Prostate gland (tissue), 2 donors: Measurements from ENCODE around the gene CD82. TPM values are rescaled to one million over a fixed set of nuclear protein-coding genes. Genes with fewer than 3 reads are reported as not detected.

Source experiments
- DNase-seq: peaks from one replicate; pipeline ENCODE4 v3.0.0-alpha.2; 2019; ENCODE audit warnings: low spot score
- H3K27ac ChIP-seq, 2 donors: fragments of 200-600 bp; sonication (generic); 2 replicates each; pipeline ENCODE4 v1.5.1; 2017 to 2019
- H3K27me3 ChIP-seq: fragments of 200-600 bp; sonication (generic); replicated peaks from 2 replicates; pipeline ENCODE4 v1.5.1; 2019; ENCODE audit not compliant: insufficient read depth
- H3K36me3 ChIP-seq, 2 donors: fragments of 200-600 bp; sonication (generic); 1 replicate in 1 of 2; 2 replicates in 1 of 2; pipeline versions ENCODE4 v1.5.1 to v1.8.1; 2017 to 2019
- H3K4me1 ChIP-seq: fragments of 200-600 bp; sonication (generic); replicated peaks from 2 replicates; pipeline ENCODE4 v1.5.1; 2019
- H3K4me3 ChIP-seq, 2 donors: fragments of 200-600 bp; sonication (generic); 2 replicates each; pipeline ENCODE4 v1.5.1; 2017 to 2019
- H3K9me3 ChIP-seq: fragments of 200-600 bp; sonication (generic); 2 replicates; pipeline ENCODE4 v1.5.1; 2017
- POLR2A ChIP-seq: fragments of 450-650 bp; IDR thresholded peaks from one replicate; pipeline ENCODE4 v1.6.1; 2016; ENCODE audit warnings: antibody characterized with exemption, mild to moderate bottlenecking
- POLR2AphosphoS5 ChIP-seq: sonication (generic); formaldehyde crosslinking; IDR thresholded peaks from one replicate; pipeline ENCODE4 v1.6.1; 2017; ENCODE audit warnings: antibody characterized with exemption
- WGBS: methylation state at CpG from one replicate; pipeline ENCODE4 v1.1.5; 2018; 5-methylcytosine and 5-hydroxymethylcytosine counted together
- intact Hi-C: fragments of 100-400 bp; cut with DNase I; formaldehyde crosslinking; loops from one replicate; pipeline ENCODE4 v1.14.2; 2022
- total RNA-seq, 2 donors: library from RNA; depleted of rRNA; stranded (reverse); fragments of >200 nt; gene quantifications; one replicate each; pipeline ENCODE4 v1.1.0, GENCODE V29; 2016
- TF ChIP-seq, protein P1 (sequence below), 4 experiments: fragments of 200-600 bp in 2 of 4; fragments of 450-650 bp in 2 of 4; sonication (generic) in 2 of 4; IDR thresholded peaks; 1 replicate in 3 of 4; 2 replicates in 1 of 4; pipeline ENCODE4 v1.5.1; 2016 to 2019; ENCODE audit warnings: antibody characterized with exemption in 4 of 4, mild to moderate bottlenecking in 2 of 4, moderate library complexity in 2 of 4

The CD82 gene
- total RNA-seq, 2 donors from 2014 or later: 35.1 to 54.6 TPM

DNA sequence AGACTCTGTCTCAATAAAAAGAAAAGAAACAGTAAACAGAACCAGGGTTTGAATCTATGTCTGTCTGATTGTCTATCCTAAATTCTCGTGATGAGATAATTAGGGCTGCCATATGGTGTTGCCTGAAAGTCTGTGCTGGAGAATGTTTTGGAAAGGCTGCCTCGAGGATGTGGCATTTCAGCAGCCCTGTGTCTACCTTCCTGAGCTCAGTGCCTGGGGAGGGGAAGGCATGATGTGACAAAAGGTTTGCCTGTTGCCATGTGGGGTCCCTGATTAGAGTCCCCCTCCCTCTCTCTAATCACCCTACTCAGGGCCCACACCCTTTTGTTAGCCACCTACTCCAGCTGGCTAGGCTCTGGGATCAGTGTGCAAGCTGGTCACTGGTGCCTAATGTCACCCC is 15.2 kb downstream of the CD82 start:
- Histone ChIP-seq H3K4me3 (no peak overlapping the region), H3K9me3 (no peaks in the 10 kb centered on the region), H3K27ac (no peak overlapping the region), H3K27me3 (no peaks in the 10 kb centered on the region), H3K36me3 (no peaks in the 10 kb centered on the region), H3K4me1 (peaks cover 18% of the 10 kb centered on the region)
- DNase-seq: no peak
- intact Hi-C loops: no loop called here
- 79% methylated on average over 2 of the region's 2 CpGs for WGBS
- no peak for TF ChIP-seq POLR2AphosphoS5

DNA sequence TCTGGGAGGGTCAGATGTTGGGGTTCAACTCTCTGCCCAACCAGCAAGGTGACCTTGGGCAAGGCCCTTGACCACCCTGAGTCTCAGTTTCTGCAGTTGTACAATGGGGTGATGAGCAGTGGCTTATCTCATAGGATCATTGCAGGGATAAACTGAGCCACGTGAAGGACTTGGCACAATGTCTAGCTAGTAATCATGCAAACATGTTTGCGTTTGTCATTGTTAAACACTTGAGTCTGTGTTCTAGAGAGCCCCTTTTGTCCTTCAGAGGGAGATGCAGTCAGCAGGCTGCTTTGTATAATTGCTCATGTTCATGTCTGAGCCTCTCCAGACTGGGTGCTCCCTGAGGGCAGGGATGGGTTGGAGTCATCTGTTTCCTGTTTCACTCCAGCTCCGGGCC is 15.8 kb downstream of the CD82 start:
- H3K4me1 ChIP-seq: peaks cover 18% of the 10 kb centered on the region
- no peak overlapping the region for H3K27ac ChIP-seq
- no peak overlapping the region for H3K4me3 ChIP-seq
- H3K9me3 ChIP-seq: no peaks in the 10 kb centered on the region
- H3K27me3 ChIP-seq: no peaks in the 10 kb centered on the region
- no peaks in the 10 kb centered on the region for H3K36me3 ChIP-seq
- WGBS: 59% methylated on average over 3 of the region's 3 CpGs
- intact Hi-C loops: no loop called here
- no peak for DNase-seq
- no peak for TF ChIP-seq POLR2A
- TF ChIP-seq, protein P1, sequence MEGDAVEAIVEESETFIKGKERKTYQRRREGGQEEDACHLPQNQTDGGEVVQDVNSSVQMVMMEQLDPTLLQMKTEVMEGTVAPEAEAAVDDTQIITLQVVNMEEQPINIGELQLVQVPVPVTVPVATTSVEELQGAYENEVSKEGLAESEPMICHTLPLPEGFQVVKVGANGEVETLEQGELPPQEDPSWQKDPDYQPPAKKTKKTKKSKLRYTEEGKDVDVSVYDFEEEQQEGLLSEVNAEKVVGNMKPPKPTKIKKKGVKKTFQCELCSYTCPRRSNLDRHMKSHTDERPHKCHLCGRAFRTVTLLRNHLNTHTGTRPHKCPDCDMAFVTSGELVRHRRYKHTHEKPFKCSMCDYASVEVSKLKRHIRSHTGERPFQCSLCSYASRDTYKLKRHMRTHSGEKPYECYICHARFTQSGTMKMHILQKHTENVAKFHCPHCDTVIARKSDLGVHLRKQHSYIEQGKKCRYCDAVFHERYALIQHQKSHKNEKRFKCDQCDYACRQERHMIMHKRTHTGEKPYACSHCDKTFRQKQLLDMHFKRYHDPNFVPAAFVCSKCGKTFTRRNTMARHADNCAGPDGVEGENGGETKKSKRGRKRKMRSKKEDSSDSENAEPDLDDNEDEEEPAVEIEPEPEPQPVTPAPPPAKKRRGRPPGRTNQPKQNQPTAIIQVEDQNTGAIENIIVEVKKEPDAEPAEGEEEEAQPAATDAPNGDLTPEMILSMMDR (IDR thresholded peaks at IDR 0.05): no peak
- TF ChIP-seq POLR2AphosphoS5: no peak

DNA sequence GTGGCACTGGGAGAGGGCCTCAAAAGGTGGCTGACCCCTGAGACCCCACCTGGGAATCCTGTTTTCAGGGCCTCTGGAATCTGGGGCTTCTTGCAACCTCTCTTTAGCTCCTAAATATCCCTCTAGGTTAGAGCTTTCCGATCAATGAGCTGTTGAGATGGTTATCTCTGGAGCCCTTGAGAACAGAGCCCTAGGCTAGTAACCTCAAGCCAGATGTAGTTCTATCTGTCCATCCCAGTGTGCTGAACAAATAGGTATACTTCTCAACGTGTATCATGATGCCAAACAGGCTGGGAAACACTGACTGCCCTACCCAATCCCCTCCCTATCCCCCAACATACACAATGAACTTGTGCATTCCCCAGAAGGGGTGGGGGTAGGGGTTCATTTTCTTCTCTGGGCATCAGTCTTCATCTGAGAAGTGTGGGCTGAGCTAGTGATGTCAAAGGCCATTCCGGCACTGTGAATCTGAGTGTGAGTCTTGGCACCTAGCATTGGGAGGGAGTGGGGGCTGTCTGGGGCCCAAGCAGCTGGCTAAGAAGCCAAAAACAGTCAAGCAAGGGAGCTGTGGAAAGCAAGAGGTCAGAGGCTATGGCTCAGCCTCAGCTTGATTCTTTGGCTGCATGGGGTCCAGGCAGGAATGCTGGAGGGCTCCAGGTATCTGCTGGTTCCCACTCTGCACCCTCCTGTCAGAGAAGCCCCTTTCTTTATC is 17.3 kb downstream of the CD82 start:
- Histone ChIP-seq H3K9me3 (no peaks in the 10 kb centered on the region), H3K36me3 (no peaks in the 10 kb centered on the region), H3K27me3 (no peaks in the 10 kb centered on the region), H3K27ac (no peak overlapping the region), H3K4me1 (peaks cover 7% of the 10 kb centered on the region), H3K4me3 (no peak overlapping the region)
- TF ChIP-seq, protein P1 (IDR thresholded peaks at IDR 0.05): no peak
- TF ChIP-seq POLR2A (no peak), POLR2AphosphoS5 (no peak)
- WGBS: 73% methylated on average over 3 of the region's 3 CpGs
- no peak for DNase-seq
- intact Hi-C loops: no loop called here

DNA sequence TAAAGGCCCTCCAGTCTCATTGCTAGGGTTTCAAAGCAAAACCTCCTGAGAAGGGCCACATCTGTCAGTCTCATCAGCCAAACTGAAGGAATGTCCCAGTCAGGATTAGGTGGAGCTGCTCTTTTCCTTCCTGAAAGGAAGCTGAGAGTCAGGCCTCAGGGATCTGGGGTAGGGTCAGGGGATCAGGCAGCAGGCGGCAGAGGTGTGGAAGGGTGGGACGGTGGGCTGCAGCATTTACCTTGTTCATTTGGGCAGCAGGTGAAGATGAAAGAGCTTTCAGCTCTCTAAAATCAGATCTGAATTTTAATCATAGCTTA is 17.8 kb downstream of the CD82 start:
- Histone ChIP-seq H3K9me3 (no peaks in the 10 kb centered on the region), H3K27ac (peak overlapping the region in 1 of 2 donors; percentile 50), H3K4me3 (no peak overlapping the region), H3K36me3 (no peaks in the 10 kb centered on the region), H3K27me3 (no peaks in the 10 kb centered on the region), H3K4me1 (peaks cover 5% of the 10 kb centered on the region)
- DNase-seq: no peak
- no peak for TF ChIP-seq POLR2A
- no peak for TF ChIP-seq POLR2AphosphoS5
- TF ChIP-seq, protein P1 (IDR thresholded peaks at IDR 0.05): no peak
- intact Hi-C loops: no loop called here
- 100% methylated on average over 2 of the region's 2 CpGs for WGBS

DNA sequence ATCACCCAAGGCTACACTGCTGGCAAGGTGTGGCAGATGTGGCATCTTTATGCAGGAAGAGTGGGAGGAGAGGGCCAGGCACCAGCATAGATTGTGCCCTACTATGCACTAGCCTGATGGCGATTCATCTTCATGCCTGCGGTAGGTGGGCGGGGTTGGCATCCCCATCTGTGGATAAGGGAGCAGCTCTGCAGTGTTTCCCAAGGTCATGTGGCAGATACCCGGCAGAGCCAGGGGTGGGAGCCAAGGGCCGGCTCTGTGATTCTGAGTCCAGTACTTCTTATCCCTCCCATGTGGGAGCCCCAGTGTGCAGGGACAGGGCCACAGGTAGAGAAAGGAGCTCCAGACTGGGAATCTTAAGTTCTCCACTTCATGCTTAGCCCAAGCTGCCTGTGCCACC is 20.0 kb downstream of the CD82 start:
- peaks cover 5% of the 10 kb centered on the region for H3K4me1 ChIP-seq
- H3K9me3 ChIP-seq: no peaks in the 10 kb centered on the region
- DNase-seq: no peak
- TF ChIP-seq POLR2AphosphoS5: no peak
- TF ChIP-seq, protein P1 (IDR thresholded peaks at IDR 0.05): no peak
- no peak for TF ChIP-seq POLR2A
- no peaks in the 10 kb centered on the region for H3K27me3 ChIP-seq
- H3K27ac ChIP-seq: peak overlapping the region; percentile 44 to 64
- no peaks in the 10 kb centered on the region for H3K36me3 ChIP-seq
- WGBS: 82% methylated on average over 5 of the region's 5 CpGs
- no peak overlapping the region for H3K4me3 ChIP-seq
- intact Hi-C loops: no loop called here
